ENCODE data around the gene PRKCZ. TPM values are rescaled to one million over a fixed set of nuclear protein-coding genes. Genes with fewer than 3 reads are reported as not detected.

The PRKCZ gene
- polyA plus RNA-seq, 5 donors: 34.6 to 48.9 (median 39.6) TPM

- no peak for DNase-seq
These were observed 176.5 kb downstream of the PRKCZ start for GRCh38 chr1:2226525-2227345.

- peak; percentile 98 for DNase-seq
These were observed 177.3 kb downstream of the PRKCZ start for GRCh38 chr1:2227346-2228156.

GRCh38 chr1:2228157-2228594 lies 178.0 kb downstream of the PRKCZ start, which contains the start of gene SKI:
TSS of gene SKI (plus strand) at chr1:2228319. CDS start at chr1:2228767, 448 bp downstream.
- DNase-seq: no peak

GRCh38 chr1:2228694-2229036 lies 178.5 kb downstream of the PRKCZ start:
- no peak for DNase-seq

GRCh38 chr1:2229037-2229864 lies 179.0 kb downstream of the PRKCZ start:
- peak; percentile 86 to 88 for DNase-seq

GRCh38 chr1:2229911-2230731 lies 179.9 kb downstream of the PRKCZ start:
- DNase-seq: no peak

- no peak for DNase-seq
These were observed 180.7 kb downstream of the PRKCZ start for GRCh38 chr1:2230781-2231531.

- DNase-seq: peak; percentile 81 to 88
These were observed 181.5 kb downstream of the PRKCZ start for GRCh38 chr1:2231532-2232254.

GRCh38 chr1:2232255-2232915 lies 182.2 kb downstream of the PRKCZ start:
- no peak for DNase-seq

GRCh38 chr1:2232916-2233438 lies 182.8 kb downstream of the PRKCZ start:
- no peak for DNase-seq

GRCh38 chr1:2233468-2233867 lies 183.3 kb downstream of the PRKCZ start:
- no peak for DNase-seq

- DNase-seq: peak; percentile 83 to 87
These were observed 184.0 kb downstream of the PRKCZ start for GRCh38 chr1:2233997-2234761.

- no peak for DNase-seq
These were observed 184.5 kb downstream of the PRKCZ start for GRCh38 chr1:2234762-2235113.

Other genes starting within 250 kb of the PRKCZ start
- gene GNB1, start 159.3 kb upstream of the PRKCZ start, polyA plus RNA-seq (ENCODE audit: insufficient read depth in 1 of 5, insufficient read length in 5 of 5, low replicate concordance in 1 of 5): 100 to 1,000 TPM; 238 to 280 (median 247) TPM
- gene CALML6, start 135.2 kb upstream of the PRKCZ start, polyA plus RNA-seq (ENCODE audit: insufficient read depth in 1 of 5, insufficient read length in 5 of 5, low replicate concordance in 1 of 5): 10 to 100 TPM in 1 of 5 donors, 1 to 10 TPM in 1, under 1 TPM in 3; 0.81 to 12.5 (median 0.93) TPM
- gene TMEM52, start 131.1 kb upstream of the PRKCZ start, polyA plus RNA-seq (ENCODE audit: insufficient read depth in 1 of 5, insufficient read length in 5 of 5, low replicate concordance in 1 of 5): 1 to 10 TPM; 1.5 to 9.5 (median 2.3) TPM
- gene CFAP74, start 46.6 kb upstream of the PRKCZ start, polyA plus RNA-seq (ENCODE audit: insufficient read depth in 1 of 5, insufficient read length in 5 of 5, low replicate concordance in 1 of 5): 1 to 10 TPM; 1.5 to 4.3 (median 2.8) TPM
- gene GABRD, start 31.1 kb upstream of the PRKCZ start, polyA plus RNA-seq (ENCODE audit: insufficient read depth in 1 of 5, insufficient read length in 5 of 5, low replicate concordance in 1 of 5): 10 to 100 TPM in 2 of 5 donors, 1 to 10 TPM in 3; 7.4 to 17.2 (median 8.5) TPM
- 10 to 100 TPM; 23.2 to 79.0 (median 38.8) TPM for gene FAAP20, start 144.4 kb downstream of the PRKCZ start, polyA plus RNA-seq (ENCODE audit: insufficient read depth in 1 of 5, insufficient read length in 5 of 5, low replicate concordance in 1 of 5)
- 10 to 100 TPM; 48.9 to 83.3 (median 58.9) TPM for gene SKI, start 177.9 kb downstream of the PRKCZ start, polyA plus RNA-seq (ENCODE audit: insufficient read depth in 1 of 5, insufficient read length in 5 of 5, low replicate concordance in 1 of 5)